Mesothelial cell of epicardium (in vitro differentiated cells): ENCODE results near the gene ZBTB33. TPM values are rescaled to one million over a fixed set of nuclear protein-coding genes. Genes with fewer than 3 reads are reported as not detected.

Experiments used
- DNase-seq, 2 experiments: peaks; one replicate each; pipeline ENCODE4 v3.0.0; 2021; ENCODE audit warnings: low spot score in 2 of 2; ENCODE audit not compliant: unreplicated experiment in 2 of 2
- H3K27ac Mint-ChIP-seq: 2 replicates; pipeline ENCODE4 v1.8.0; 2021; ENCODE audit warnings: mixed read lengths
- H3K27me3 Mint-ChIP-seq: 2 replicates; pipeline ENCODE4 v1.8.0; 2021; ENCODE audit warnings: low read depth, mixed read lengths
- H3K36me3 Mint-ChIP-seq: 2 replicates; pipeline ENCODE4 v1.8.0; 2021; ENCODE audit warnings: mixed read lengths
- H3K4me1 Mint-ChIP-seq: 2 replicates; pipeline ENCODE4 v1.8.0; 2021; ENCODE audit warnings: mixed read lengths
- H3K4me3 Mint-ChIP-seq: 2 replicates; pipeline ENCODE4 v1.8.0; 2021; ENCODE audit warnings: mild to moderate bottlenecking, moderate library complexity, mixed read lengths
- H3K9me3 Mint-ChIP-seq: 2 replicates; pipeline ENCODE4 v1.8.0; 2021; ENCODE audit warnings: mixed read lengths
- CTCF ChIP-seq: fragments of 200-600 bp; sonication (generic); IDR thresholded peaks from one replicate; pipeline ENCODE4 v1.5.0; 2021; ENCODE audit warnings: antibody characterized with exemption; ENCODE audit not compliant: unreplicated experiment
- total RNA-seq: library from RNA; stranded (reverse); gene quantifications from 3 replicates; pipeline ENCODE4 v1.2.1, GENCODE V29; 2021

ZBTB33 gene
- total RNA-seq, 1 donor from 2014 or later, result 20.3 TPM

DNA sequence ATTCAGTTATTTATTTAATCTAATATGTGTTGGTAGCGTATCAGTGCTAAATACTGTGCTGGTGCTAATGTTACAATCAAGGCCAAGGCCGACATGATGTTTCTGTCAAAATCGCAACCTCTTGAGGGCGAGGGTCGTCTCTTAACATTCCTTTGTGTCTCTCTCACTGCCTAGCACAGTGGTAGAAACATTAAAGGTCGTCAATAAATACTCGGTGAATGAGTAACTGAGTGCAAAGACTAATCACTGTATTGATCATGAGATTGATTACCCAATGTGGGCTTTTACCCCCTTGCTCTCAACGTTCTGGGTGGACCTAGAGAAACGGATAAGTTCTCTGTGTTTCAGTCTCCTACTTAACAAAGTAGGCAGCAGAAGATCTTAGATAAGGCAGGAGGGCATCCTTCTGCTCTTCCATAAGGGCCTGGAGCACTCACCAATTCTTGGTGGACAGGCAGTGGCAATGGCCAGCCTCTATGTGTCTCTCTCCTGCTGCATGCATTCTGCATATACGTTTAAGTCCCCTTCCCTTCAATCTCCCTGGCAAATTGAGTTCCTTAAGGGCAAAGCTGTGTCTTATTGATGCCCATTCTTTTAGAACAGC, 30.5 kb downstream of the ZBTB33 start:
- H3K27ac Mint-ChIP-seq, result no peak overlapping the region
- no peak for DNase-seq

DNA sequence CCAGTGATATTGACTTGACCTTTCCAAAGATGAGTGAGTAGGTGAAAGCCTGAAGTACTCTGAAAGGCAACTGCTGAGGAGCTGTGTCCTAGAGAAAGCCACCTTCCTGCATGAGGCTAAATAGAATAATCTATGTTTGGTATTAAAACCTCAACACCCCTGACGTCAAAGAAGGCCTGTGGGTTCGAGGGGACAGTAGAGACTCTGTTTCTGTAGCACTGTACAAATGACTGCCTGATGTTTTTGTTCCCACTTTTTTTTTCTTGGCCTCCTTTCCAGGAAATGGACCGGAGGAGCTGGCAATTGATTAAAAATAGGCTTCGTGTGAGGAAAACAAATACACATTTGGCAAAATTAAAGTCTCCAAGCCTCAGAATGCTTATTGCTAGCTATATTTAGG, 31.1 kb downstream of the ZBTB33 start:
- Mint-ChIP-seq H3K4me1 (no peaks in the 10 kb centered on the region), H3K27me3 (peaks cover 3% of the 10 kb centered on the region), H3K9me3 (peaks cover 28% of the 10 kb centered on the region), H3K36me3 (no peaks in the 10 kb centered on the region), H3K27ac (no peak overlapping the region), H3K4me3 (no peak overlapping the region)
- no peak for DNase-seq
- TF ChIP-seq CTCF, result no peak

More for the DNA sequence above, 30.5 kb downstream of the ZBTB33 start:
- no peak for TF ChIP-seq CTCF
- peaks cover 3% of the 10 kb centered on the region for H3K27me3 Mint-ChIP-seq
- H3K36me3 Mint-ChIP-seq, result no peaks in the 10 kb centered on the region
- H3K9me3 Mint-ChIP-seq, result peaks cover 28% of the 10 kb centered on the region
- H3K4me1 Mint-ChIP-seq, result no peaks in the 10 kb centered on the region
- H3K4me3 Mint-ChIP-seq, result no peak overlapping the region

GRCh38 chrX:120282697-120283096, 32.1 kb downstream of the ZBTB33 start:
- H3K4me1 Mint-ChIP-seq, result no peaks in the 10 kb centered on the region
- no peak overlapping the region for H3K27ac Mint-ChIP-seq
- H3K36me3 Mint-ChIP-seq, result no peaks in the 10 kb centered on the region

DNA sequence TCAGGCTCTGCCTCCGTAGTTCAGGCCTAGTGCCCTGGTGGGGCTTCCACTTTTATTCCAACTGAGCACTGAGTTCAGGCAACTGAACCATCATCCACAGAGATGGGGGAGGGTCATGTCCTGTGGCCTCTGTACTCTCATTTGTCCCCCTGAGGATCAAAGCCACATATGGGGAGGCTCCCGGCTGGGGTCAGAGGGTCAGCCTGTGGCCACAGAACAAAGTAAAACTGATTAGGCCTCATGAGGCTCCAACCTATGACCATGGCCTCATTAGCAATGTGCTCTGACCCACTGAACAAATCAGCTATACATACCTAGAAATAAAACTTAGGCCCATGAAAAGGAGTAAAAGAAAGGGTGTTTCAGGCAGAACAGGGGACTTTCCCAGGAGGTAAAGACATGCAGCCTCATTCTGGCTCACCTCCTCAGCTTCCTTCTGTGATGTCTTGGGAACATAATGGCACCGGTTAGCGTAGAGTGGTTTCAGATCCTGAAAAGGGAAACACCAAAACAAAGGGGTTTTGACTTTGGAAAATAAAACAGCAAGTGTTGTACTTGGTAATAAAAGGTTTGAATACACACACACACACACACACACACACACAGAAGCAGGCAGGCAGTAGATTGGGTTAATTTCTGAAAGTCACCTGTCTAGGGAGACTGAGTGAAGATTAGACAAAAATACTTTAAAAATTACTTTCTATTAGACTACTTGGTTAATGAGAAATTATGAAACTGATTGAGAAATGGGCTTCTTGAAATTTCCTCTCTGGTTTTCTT, 36.3 kb downstream of the ZBTB33 start:
- H3K4me1 Mint-ChIP-seq, result no peaks in the 10 kb centered on the region
- peaks cover 20% of the 10 kb centered on the region for H3K9me3 Mint-ChIP-seq
- no peak for TF ChIP-seq CTCF
- DNase-seq, result no peak
- no peak overlapping the region for H3K4me3 Mint-ChIP-seq
- H3K27me3 Mint-ChIP-seq, result no peaks in the 10 kb centered on the region
- H3K36me3 Mint-ChIP-seq, result no peaks in the 10 kb centered on the region
- H3K27ac Mint-ChIP-seq, result no peak overlapping the region

More at GRCh38 chrX:120282697-120283096, 32.1 kb downstream of the ZBTB33 start:
- no peak overlapping the region for H3K4me3 Mint-ChIP-seq
- TF ChIP-seq CTCF, result no peak
- H3K9me3 Mint-ChIP-seq, result peaks cover 28% of the 10 kb centered on the region
- DNase-seq, result no peak
- peaks cover 3% of the 10 kb centered on the region for H3K27me3 Mint-ChIP-seq

DNA sequence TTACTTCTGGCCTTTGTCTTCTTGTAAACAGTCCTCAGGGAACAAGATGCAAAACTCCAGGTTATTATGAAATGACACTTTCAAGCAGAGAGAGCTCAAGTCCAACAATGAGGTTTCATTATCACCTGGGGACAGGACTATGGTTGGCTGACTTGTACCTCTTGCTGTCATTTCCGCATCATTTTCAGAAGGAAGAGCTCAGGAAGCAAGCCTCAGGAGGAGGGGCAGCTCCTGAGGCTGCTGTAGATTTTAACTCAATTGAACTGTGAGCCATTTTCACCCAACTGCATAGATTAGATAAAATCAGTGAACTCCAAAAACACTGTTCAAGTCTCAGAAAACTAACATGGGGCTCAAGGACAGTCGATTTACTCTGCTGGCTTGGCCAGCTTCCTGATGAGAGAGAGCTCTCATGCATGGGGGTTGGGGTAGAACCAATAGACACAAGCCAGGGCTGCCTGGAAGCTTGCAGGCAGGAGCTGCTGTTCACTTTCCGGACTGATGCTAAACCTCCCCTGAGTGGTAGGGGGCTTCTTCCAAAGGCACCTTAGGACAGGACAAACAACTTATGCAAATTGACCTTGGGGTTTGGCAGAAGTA, 37.0 kb downstream of the ZBTB33 start:
- no peak for TF ChIP-seq CTCF
- Mint-ChIP-seq H3K27me3 (no peaks in the 10 kb centered on the region), H3K4me1 (no peaks in the 10 kb centered on the region), H3K9me3 (peaks cover 20% of the 10 kb centered on the region), H3K36me3 (no peaks in the 10 kb centered on the region), H3K4me3 (no peak overlapping the region), H3K27ac (no peak overlapping the region)
- no peak for DNase-seq
